Bronchial epithelial cell (primary cell): ENCODE data around the gene OR2Y1. TPM values are rescaled to one million over a fixed set of nuclear protein-coding genes. Genes with fewer than 3 reads are reported as not detected.
"Not testable (repeated sequence)": the region's sequence is repeated elsewhere in the genome, so short reads cannot be mapped to it uniquely, and the experiment has no call there.

Experiments
- DNase-seq: peaks from one replicate; pipeline ENCODE4 v3.0.0-alpha.2; 2010; ENCODE audit warnings: low read depth
- FAIRE-seq: peaks from 2 replicates; lab custom pipeline; 2011; peaks lifted over from hg19 to GRCh38; lab: Jason Lieb, UNC
- H3K27me3 ChIP-seq: 2 replicates; pipeline ENCODE4 v1.5.1; 2011; ENCODE audit warnings: low read length; ENCODE audit not compliant: control insufficient read depth, insufficient read depth
- H3K36me3 ChIP-seq: 2 replicates; pipeline ENCODE4 v1.5.1; 2011; ENCODE audit warnings: low read length; ENCODE audit not compliant: control insufficient read depth, insufficient read depth
- H3K4me3 ChIP-seq: 2 replicates; pipeline ENCODE4 v1.5.1; 2011; ENCODE audit warnings: mild to moderate bottlenecking, low read depth, low read length, control low read depth
- CTCF ChIP-seq: IDR thresholded peaks from 2 replicates; pipeline ENCODE4 v1.5.1; 2011; ENCODE audit warnings: mild to moderate bottlenecking, moderate library complexity, low read length, control low read depth, inconsistent platforms; ENCODE audit not compliant: insufficient read depth, severe bottlenecking
- total RNA-seq: library from RNA; depleted of rRNA; stranded (reverse); fragments of >200 nt; gene quantifications from 2 replicates; pipeline ENCODE4 v1.2.1, GENCODE V29; 2014

The OR2Y1 gene
- total RNA-seq, 1 donor from 2014 or later, result not detected

- FAIRE-seq, result no peak
- no peaks in the 10 kb centered on the region for H3K27me3 ChIP-seq
Measured at GRCh38 chr5:180703912-180704311, 35.9 kb downstream of the OR2Y1 start.

GRCh38 chr5:180703371-180703770 is 36.5 kb downstream of the OR2Y1 start:
- not testable (repeated sequence) for H3K4me3 ChIP-seq, DNase-seq, FAIRE-seq, H3K27me3 ChIP-seq, H3K36me3 ChIP-seq

More at GRCh38 chr5:180703912-180704311, 35.9 kb downstream of the OR2Y1 start:
- Histone ChIP-seq H3K4me3 (no peak overlapping the region), H3K36me3 (no peaks in the 10 kb centered on the region)
- TF ChIP-seq CTCF, result no peak
- no peak for DNase-seq

DNA sequence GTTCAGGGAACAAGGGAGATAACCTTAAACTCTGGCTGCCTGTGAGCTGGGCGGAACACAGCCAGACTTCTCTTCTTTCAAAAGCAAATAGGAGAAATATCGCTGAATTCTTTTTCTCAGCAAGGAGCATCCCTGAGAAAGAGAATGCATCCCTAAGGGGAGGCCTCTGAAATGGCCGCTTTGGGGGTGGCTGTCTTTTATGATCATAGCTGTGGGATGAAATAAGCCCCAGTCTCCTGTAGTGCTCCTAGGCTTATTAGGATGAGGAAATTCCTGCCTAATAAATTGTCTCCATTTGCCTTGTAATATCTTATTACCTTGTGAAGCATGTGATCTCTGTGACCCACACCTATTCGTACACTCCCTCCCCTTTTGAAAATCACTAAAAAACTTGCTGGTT is 39.4 kb downstream of the OR2Y1 start:
- H3K36me3 ChIP-seq, DNase-seq, H3K27me3 ChIP-seq, FAIRE-seq, H3K4me3 ChIP-seq: not testable (repeated sequence)

DNA sequence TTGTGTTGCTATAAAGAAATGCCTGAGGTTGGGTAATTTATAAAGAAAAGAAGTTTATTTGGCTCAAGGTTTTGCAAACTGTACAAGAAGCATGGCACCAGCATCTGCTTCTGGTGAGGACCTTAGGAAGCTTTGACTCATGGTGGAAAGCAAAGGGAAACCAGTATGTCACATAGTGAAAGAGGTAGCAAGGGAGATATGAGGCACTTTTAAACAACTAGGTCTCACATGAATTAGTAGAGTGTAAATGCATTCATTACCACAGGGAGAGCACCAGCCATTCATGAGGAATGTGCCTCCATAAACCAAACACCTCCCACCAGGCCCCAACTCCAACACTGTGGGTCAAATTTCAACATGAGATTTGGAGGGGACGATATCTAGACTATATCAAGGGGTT is 40.8 kb downstream of the OR2Y1 start:
- TF ChIP-seq CTCF, result no peak
- DNase-seq (no peak), FAIRE-seq (no peak)
- no peaks in the 10 kb centered on the region for H3K36me3 ChIP-seq
- no peak overlapping the region for H3K4me3 ChIP-seq
- no peaks in the 10 kb centered on the region for H3K27me3 ChIP-seq

DNA sequence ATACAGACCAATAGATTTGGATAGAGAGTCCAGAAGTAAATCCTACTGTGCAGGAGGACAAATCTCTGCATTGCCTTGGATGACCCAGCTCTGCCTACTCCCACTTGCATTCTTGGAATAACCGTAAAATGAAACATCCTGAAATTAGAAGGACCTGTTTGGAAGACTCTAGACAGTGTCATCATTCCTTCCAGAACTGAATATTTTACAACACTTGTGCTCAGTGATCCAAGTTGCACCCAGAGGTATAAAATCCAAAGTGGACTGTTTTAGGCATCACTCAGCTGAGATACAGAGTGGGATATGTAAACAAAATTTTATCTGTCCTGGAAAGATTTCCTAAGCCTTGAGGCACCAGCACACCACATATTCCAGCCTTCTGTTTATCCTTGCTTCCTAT is 43.7 kb downstream of the OR2Y1 start:
- no peak for DNase-seq
- Histone ChIP-seq H3K36me3 (no peaks in the 10 kb centered on the region), H3K4me3 (no peak overlapping the region), H3K27me3 (no peaks in the 10 kb centered on the region)
- no peak for TF ChIP-seq CTCF
- no peak for FAIRE-seq

GRCh38 chr5:180692429-180692828 is 47.4 kb downstream of the OR2Y1 start:
- no peaks in the 10 kb centered on the region for H3K36me3 ChIP-seq
- TF ChIP-seq CTCF, result no peak
- no peaks in the 10 kb centered on the region for H3K27me3 ChIP-seq
- no peak for DNase-seq
- FAIRE-seq, result no peak
- no peak overlapping the region for H3K4me3 ChIP-seq

DNA sequence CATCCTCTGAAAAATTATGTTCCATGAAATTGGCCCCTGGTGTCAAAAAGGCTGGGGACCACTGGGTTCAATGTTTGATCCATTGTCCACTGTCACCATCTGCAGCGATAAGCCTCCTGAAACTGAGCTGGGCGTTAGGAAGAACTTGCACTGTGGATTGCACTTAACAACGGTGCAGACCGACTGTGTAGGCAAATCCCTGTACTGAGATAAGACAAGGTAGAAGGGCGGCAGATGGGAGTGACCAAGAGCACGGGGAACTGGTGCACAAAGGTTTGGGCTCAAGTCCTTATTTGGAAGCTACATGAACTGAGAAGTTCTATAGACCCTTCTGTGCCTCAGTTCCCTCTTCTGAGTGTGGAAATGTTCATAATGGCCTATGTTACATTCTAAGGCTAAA is 48.8 kb downstream of the OR2Y1 start:
- DNase-seq (no peak), FAIRE-seq (no peak)
- no peak overlapping the region for H3K4me3 ChIP-seq
- H3K27me3 ChIP-seq, result no peaks in the 10 kb centered on the region
- no peaks in the 10 kb centered on the region for H3K36me3 ChIP-seq
- TF ChIP-seq CTCF, result no peak
